Measurements from ENCODE around the gene BRINP1.
A peak's percentile ranks its signal among the peaks of the same experiment; 100 is the strongest.

BRINP1 gene

DNA sequence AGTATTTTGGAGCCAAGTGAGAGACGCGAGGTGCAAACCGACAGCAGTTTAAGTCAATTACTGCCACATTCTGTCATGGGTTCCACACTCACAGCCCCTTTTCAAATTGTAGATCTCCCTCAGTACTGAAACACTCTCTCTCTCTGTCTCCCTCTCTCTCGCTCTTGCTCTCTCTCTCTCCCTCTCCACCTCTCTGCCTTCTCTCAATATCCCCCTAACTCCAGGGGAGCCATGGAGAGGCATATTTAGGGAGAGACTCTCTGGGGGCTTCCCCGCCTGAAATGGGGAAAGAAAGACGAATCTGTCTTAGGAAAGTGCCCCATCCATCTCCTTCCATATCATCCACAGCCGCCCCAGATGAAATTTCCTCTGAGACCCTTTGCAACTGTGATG is 1.6 kb downstream of the BRINP1 start:
- DNase-seq (ENCODE audit: low read depth): no peak
- TF ChIP-seq, protein P1, sequence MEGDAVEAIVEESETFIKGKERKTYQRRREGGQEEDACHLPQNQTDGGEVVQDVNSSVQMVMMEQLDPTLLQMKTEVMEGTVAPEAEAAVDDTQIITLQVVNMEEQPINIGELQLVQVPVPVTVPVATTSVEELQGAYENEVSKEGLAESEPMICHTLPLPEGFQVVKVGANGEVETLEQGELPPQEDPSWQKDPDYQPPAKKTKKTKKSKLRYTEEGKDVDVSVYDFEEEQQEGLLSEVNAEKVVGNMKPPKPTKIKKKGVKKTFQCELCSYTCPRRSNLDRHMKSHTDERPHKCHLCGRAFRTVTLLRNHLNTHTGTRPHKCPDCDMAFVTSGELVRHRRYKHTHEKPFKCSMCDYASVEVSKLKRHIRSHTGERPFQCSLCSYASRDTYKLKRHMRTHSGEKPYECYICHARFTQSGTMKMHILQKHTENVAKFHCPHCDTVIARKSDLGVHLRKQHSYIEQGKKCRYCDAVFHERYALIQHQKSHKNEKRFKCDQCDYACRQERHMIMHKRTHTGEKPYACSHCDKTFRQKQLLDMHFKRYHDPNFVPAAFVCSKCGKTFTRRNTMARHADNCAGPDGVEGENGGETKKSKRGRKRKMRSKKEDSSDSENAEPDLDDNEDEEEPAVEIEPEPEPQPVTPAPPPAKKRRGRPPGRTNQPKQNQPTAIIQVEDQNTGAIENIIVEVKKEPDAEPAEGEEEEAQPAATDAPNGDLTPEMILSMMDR (IDR thresholded peaks at IDR 0.05; ENCODE audit: control insufficient read depth, extremely low read depth, insufficient read depth): no peak
- no peak overlapping the region for H3K4me3 ChIP-seq (ENCODE audit: low read depth, low read length)

DNA sequence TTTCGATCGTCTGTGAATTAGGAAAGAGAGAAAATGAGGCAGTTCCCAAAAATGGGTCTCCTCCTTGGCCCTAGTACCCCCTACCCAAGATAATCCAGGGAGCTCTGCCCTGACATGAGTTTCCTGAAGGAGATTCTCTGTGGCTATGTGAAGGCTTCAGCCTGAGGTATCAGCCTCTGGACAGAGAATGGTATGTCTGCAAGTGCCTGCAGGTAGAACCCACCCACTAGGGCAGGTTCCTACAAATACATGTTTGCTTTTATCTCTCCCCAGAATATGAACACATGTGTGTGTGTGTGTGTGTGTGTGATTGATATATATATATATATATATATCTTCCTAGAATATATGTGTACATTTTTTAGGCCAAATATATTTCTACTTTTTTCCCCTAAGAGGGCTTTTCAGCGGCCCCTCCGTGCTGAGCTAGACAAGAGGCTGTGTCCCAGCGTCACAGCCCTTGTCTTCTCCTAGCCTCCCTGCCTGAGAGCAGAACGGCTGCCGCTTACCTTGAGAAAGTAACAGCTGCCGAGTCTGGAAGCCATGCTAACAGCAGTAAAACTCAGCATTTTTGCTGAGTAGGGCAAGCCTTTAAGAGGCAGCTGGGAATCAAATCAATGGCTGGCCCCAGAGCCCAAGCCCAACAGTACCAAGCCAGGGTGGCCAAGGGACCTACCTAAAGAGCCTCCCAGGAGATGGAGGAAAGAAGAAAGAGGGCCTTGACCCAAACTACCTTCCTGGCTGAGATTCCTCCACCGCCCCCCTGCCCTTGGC is 2.1 kb downstream of the BRINP1 start:
- TF ChIP-seq, protein P1 (IDR thresholded peaks at IDR 0.05; ENCODE audit: control insufficient read depth, extremely low read depth, insufficient read depth): no peak
- DNase-seq (ENCODE audit: low read depth): no peak
- no peak overlapping the region for H3K4me3 ChIP-seq (ENCODE audit: low read depth, low read length)

DNA sequence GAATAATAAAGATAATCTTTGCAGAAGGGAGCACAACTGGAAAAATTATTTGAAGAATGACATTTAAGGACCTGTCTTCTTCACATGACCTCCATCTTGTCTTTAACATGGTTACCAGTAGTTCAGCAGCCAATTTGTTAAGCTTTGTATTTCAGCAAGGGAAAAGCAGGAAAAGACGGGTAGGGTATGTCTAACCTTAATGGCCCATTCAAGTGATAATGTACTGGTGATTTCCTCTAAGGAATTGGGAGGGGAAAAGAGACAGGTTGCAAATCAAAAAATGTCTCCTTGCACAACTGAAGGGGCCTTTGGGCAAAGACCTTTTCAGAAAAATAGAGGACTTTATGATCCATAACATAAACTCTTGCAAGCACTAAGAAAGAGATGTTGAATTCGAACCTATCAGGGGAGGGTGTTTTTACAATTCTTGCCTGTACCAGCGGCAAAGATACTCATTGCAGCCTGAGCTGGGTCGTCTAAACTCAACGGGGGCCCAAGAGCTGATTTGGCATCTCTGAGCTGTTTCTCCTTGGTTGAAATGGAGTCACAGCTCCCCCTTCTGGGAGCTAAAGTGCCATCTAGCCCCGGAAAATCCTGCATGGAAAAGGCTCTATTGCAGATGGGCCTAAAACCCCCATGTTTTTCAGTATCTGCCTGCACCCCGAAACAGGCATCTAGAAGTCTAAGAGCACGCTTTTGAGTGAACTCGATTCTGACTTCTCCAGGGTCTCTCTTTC is 3.8 kb downstream of the BRINP1 start:
- no peak overlapping the region for H3K4me3 ChIP-seq (ENCODE audit: low read depth, low read length)
- TF ChIP-seq, protein P1 (IDR thresholded peaks at IDR 0.05; ENCODE audit: control insufficient read depth, extremely low read depth, insufficient read depth): peak; percentile 62
- no peak for DNase-seq (ENCODE audit: low read depth)

DNA sequence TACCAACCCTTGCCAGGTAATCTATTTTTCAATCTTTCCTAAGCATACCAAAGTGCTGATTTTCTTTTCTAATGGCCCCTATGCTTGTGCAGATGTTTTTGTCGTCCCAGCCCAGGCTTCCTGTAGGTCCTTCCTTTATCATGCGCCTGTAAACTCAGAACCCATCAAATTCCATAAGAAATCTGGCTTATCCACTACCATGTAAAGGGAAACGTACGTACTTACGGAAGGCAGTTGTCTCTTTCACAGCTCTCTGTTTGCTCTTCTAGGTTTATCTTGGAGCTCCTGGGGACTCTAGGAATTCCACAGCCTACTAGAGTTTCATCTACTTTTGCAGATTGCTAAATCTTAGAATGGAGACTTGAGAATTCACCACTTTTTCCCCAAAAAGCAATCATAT is 9.0 kb downstream of the BRINP1 start:
- no peak overlapping the region for H3K4me3 ChIP-seq (ENCODE audit: low read depth, low read length)
- TF ChIP-seq, protein P1 (IDR thresholded peaks at IDR 0.05; ENCODE audit: control insufficient read depth, extremely low read depth, insufficient read depth): no peak
- DNase-seq (ENCODE audit: low read depth): no peak

DNA sequence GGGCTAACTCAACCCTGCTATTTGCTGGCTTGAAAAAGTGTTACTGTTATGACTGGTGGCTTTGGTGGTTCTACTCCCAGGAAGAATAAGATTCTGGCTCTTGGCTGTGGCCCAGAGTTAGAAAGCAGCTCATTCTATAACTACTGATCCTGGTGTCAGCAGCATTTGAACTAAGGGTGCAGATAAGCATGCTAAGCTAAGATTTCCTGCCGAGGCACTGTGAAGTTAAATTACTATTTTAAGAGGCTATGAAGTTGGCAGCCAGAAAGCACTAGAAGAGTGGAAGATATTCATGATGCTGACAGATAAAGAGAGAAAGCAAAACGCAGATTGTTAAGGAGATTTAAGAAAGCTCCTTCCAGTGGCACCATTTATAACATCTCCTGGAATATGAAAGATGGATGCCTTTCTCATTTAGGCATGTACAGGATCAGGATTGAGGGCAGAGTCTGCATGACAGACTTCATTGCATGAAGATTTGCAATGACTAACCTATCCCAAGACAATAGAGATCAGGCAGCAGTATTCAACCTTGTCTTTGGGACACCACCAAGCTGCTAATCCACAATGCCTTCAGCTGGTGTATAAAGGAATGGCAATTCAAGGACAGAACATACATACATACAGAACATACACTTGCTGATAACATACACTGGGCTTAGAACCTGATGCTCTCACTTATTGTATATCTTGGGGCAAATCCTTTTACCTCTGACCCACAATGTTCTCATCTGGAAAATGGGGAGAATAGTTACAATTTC is 11.7 kb downstream of the BRINP1 start:
- TF ChIP-seq, protein P1 (IDR thresholded peaks at IDR 0.05; ENCODE audit: control insufficient read depth, extremely low read depth, insufficient read depth): no peak
- DNase-seq (ENCODE audit: low read depth): no peak
- no peak overlapping the region for H3K4me3 ChIP-seq (ENCODE audit: low read depth, low read length)

DNA sequence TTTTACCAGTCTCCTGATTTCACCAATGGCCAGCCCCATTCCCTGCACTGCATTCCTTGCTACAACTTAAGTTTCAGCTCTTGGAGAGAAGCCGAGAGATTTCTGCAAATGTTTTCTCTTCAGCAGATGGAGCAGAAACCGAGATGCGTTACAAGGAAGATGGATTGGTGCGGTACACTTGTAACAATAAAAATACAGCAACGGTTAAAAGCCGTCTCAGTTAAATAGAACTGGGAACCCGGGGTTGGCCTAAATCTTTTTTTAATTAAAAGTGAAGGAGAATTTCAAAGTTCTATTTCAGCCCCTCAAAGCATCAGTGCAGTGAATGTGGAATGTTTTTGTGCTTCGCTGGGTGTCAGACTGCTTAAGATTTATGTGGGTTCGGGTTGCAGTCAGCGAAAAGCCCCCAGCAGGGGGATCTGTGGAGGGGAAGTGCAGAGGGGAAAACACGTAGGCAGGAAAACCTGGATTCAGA is 19.8 kb downstream of the BRINP1 start:
- TF ChIP-seq, protein P1 (IDR thresholded peaks at IDR 0.05; ENCODE audit: control insufficient read depth, extremely low read depth, insufficient read depth): no peak

More for the DNA sequence above, 19.8 kb downstream of the BRINP1 start:
- H3K4me3 ChIP-seq (ENCODE audit: low read depth, low read length): no peak overlapping the region
- DNase-seq (ENCODE audit: low read depth): no peak
